ENCODE measurements around the gene PPP1R15B.

The PPP1R15B gene

GRCh38 chr1:204361781-204362180 is 49.8 kb downstream of the PPP1R15B start:
- no peak for DNase-seq

GRCh38 chr1:204361341-204361771 is 50.3 kb downstream of the PPP1R15B start:
- no peak for DNase-seq

DNA sequence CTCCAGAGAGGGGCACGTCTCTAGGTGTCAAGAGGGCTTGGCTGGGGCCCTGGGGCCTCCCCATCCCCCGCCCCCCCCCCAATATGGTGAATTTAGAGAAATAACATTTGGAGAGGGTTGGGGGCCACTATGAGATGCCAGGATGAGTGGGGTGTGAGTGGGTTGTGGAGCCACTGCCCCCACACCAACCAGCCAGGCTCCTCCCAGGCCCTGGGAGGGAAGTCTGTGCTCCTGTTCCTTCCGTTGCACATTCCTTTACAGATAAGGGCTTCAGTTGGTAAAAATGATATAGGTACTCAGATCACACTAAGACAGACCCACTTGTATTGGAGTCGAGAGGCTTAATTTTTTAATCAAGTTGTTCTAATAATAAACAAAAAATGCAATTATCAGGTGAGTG is 51.3 kb downstream of the PPP1R15B start:
- DNase-seq: no peak

- DNase-seq: peak; percentile 60
Observed at GRCh38 chr1:204359474-204360255, 52.0 kb downstream of the PPP1R15B start, which contains the start of gene PLEKHA6. PLEKHA6 (minus strand) TSS chr1:204359929; CDS start chr1:204273727, 86,202 bp downstream.

GRCh38 chr1:204359131-204359473 is 52.5 kb downstream of the PPP1R15B start:
- DNase-seq: no peak

DNA sequence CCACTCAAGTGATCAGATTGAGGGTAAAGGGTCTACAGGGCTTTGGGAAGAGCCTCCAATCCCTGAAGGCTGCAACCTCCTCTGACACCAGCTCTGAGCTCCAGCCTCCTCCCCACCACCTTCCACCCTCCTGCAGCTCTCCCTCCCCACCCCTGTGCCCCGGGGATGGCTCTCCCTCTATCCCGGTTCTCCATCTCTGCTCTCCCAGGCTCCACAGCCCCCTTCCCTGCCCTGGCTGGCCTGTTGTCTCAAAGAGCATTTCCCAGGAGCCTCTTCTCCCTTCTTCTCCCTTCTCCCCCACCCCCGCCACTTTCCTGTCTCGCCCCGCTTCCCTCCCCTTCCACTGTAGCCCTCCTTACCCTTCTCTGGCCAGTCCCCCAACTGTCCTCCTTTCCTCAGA is 53.0 kb downstream of the PPP1R15B start:
- no peak for DNase-seq

GRCh38 chr1:204357551-204358490 is 53.8 kb downstream of the PPP1R15B start:
- peak; percentile 68 for DNase-seq

DNA sequence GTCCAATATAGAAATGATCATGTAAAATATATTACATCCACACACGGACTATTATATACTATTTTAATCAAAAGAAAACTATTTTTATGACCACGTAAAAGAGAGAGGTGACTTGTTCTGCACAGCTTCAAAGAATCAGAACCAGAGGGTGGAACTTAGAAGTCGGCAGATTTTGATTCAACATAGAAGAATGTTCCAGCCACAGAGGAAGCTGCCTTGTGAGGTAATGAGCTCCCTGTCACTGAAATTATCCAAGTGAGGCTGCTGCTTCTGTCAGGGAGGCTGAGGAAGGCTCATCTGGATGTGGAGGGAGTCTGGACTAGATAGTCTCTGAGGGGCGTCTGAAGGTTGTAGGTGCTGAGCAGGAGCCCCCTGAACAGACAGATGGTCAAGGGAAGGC is 54.6 kb downstream of the PPP1R15B start:
- no peak for DNase-seq

GRCh38 chr1:204355913-204356312 is 55.7 kb downstream of the PPP1R15B start:
- DNase-seq: no peak

DNA sequence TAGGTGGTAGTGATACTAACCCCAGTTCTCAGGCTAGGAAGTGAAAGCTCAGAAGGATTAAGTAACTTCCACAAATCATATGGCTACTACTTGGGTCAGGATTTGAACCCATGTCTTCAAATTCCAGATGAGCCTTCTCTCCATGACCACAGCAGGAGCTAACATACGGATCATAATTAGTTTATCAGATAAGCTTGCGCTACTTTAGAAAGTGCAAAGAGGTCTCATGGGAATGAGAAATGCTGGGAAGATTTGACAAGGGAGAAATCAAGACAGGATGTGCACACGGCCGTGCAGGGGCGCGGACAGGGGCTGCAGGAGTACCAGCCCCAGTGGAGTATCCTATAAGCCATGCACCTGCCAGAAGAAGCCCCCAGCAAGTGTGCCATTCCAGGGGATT is 57.0 kb downstream of the PPP1R15B start:
- DNase-seq: no peak
